Neural progenitor cell (in vitro differentiated cells): ENCODE results near the gene NEDD4. TPM values are rescaled to one million over a fixed set of nuclear protein-coding genes. Genes with fewer than 3 reads are reported as not detected.
"Not testable (repeated sequence)": the region's sequence is repeated elsewhere in the genome, so short reads cannot be mapped to it uniquely, and the experiment has no call there.

ENCODE experiments used
- DNase-seq: peaks from one replicate; pipeline ENCODE4 v3.0.0-alpha.2; 2016; ENCODE audit warnings: low spot score
- H2AFZ ChIP-seq: fragments of 200-600 bp; sonication (generic); replicated peaks from 2 replicates; pipeline ENCODE4 v1.6.1; 2016; ENCODE audit warnings: antibody characterized with exemption
- H3F3A ChIP-seq: fragments of 200-600 bp; sonication (generic); 2 replicates; pipeline ENCODE4 v1.6.1; 2016; ENCODE audit warnings: antibody characterized with exemption, low read depth
- H3K27ac ChIP-seq: fragments of 200-600 bp; sonication (generic); 2 replicates; pipeline ENCODE4 v1.5.1; 2016; ENCODE audit warnings: mild to moderate bottlenecking
- H3K27me3 ChIP-seq: fragments of 200-600 bp; sonication (generic); 2 replicates; pipeline ENCODE4 v1.6.1; 2016; ENCODE audit warnings: mild to moderate bottlenecking, moderate library complexity
- H3K36me3 ChIP-seq: fragments of 200-600 bp; sonication (generic); 2 replicates; pipeline ENCODE4 v1.5.1; 2016
- H3K4me1 ChIP-seq: fragments of 200-600 bp; sonication (generic); 2 replicates; pipeline ENCODE4 v1.6.1; 2016; ENCODE audit warnings: mixed run types
- H3K4me2 ChIP-seq: fragments of 200-600 bp; sonication (generic); 2 replicates; pipeline ENCODE4 v1.6.1; 2016
- H3K4me3 ChIP-seq: fragments of 200-600 bp; sonication (generic); 2 replicates; pipeline ENCODE4 v1.5.1; 2016
- H3K79me2 ChIP-seq: fragments of 200-600 bp; sonication (generic); 2 replicates; pipeline ENCODE4 v1.6.1; 2016; ENCODE audit warnings: low read depth
- H3K9ac ChIP-seq: fragments of 200-600 bp; sonication (generic); 2 replicates; pipeline ENCODE4 v1.6.1; 2016
- H3K9me3 ChIP-seq: fragments of 200-600 bp; sonication (generic); 2 replicates; pipeline ENCODE4 v1.5.1; 2016; ENCODE audit warnings: low read depth
- H4K20me1 ChIP-seq: fragments of 200-600 bp; sonication (generic); 2 replicates; pipeline ENCODE4 v1.6.1; 2016; ENCODE audit warnings: low read depth
- H3K27ac Mint-ChIP-seq: 3 replicates; pipeline ENCODE4 v1.8.0; 2021; ENCODE audit warnings: mixed read lengths
- H3K27me3 Mint-ChIP-seq: 2 replicates; pipeline ENCODE4 v1.8.0; 2022; ENCODE audit warnings: low read depth, mild to moderate bottlenecking, inconsistent platforms, moderate library complexity, mixed read lengths; ENCODE audit not compliant: insufficient read depth
- H3K36me3 Mint-ChIP-seq: 3 replicates; pipeline ENCODE4 v1.8.0; 2021; ENCODE audit warnings: mixed read lengths
- H3K4me1 Mint-ChIP-seq: 3 replicates; pipeline ENCODE4 v1.8.0; 2021; ENCODE audit warnings: mixed read lengths
- H3K4me3 Mint-ChIP-seq: 3 replicates; pipeline ENCODE4 v1.8.0; 2021; ENCODE audit warnings: mild to moderate bottlenecking, moderate library complexity, mixed read lengths
- H3K9me3 Mint-ChIP-seq: 3 replicates; pipeline ENCODE4 v1.8.0; 2020; ENCODE audit warnings: mixed read lengths
- EZH2 ChIP-seq: fragments of 200-600 bp; sonication (generic); IDR thresholded peaks from 2 replicates; pipeline ENCODE4 v1.6.1; 2017; ENCODE audit warnings: antibody characterized with exemption, mild to moderate bottlenecking, moderate library complexity
- EZH2phosphoT487 ChIP-seq: fragments of 200-600 bp; sonication (generic); IDR thresholded peaks from 2 replicates; pipeline ENCODE4 v1.6.1; 2017; ENCODE audit warnings: antibody characterized with exemption
- total RNA-seq: library from RNA; depleted of rRNA; stranded (reverse); fragments of >200 nt; gene quantifications from 2 replicates; pipeline ENCODE4 v1.2.3, GENCODE V29; 2015; ENCODE audit warnings: low replicate concordance
- TF ChIP-seq, protein P1 (sequence below): fragments of 200-600 bp; sonication (generic); IDR thresholded peaks from 2 replicates; pipeline ENCODE4 v1.5.1; 2017; ENCODE audit warnings: antibody characterized with exemption, mild to moderate bottlenecking

NEDD4 gene
- total RNA-seq, 1 donor from 2014 or later = 36.7 TPM

DNA sequence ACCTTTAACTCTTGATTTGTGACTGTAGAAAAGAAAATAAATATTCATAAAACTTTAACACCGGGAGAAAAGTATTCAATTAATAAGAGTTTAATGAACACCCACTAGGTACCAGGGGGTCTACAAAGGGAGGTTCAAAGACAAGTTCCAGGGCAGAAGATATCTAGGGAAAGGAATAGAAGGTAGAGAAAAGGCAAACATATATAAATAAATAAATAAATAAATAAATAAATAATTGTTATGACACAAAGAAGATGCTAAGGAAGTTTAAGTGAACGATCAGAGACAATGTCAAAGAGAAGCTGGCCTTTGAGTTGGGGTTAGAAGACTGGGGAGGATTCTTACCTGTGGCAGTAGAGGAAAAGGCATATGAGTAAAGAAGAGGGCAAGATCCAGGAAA is 123.8 kb downstream of the NEDD4 start:
- Histone ChIP-seq H3K4me1 (peaks cover 35% of the 10 kb centered on the region), H3K36me3 (no peaks in the 10 kb centered on the region), H3K9me3 (no peaks in the 10 kb centered on the region), H3K4me3 (no peak overlapping the region), H3K9ac (no peak overlapping the region), H3F3A (peaks cover 16% of the 10 kb centered on the region), H3K4me2 (no peak overlapping the region), H3K79me2 (no peaks in the 10 kb centered on the region), H2AFZ (no peak overlapping the region), H4K20me1 (peaks cover 5% of the 10 kb centered on the region), H3K27ac (no peak overlapping the region), H3K27me3 (no peaks in the 10 kb centered on the region)
- no peaks in the 10 kb centered on the region for H3K27me3 Mint-ChIP-seq
- no peak overlapping the region for H3K4me3 Mint-ChIP-seq
- peaks cover 25% of the 10 kb centered on the region for H3K4me1 Mint-ChIP-seq
- DNase-seq = no peak
- H3K36me3 Mint-ChIP-seq = no peaks in the 10 kb centered on the region
- no peaks in the 10 kb centered on the region for H3K9me3 Mint-ChIP-seq
- TF ChIP-seq, protein P1, sequence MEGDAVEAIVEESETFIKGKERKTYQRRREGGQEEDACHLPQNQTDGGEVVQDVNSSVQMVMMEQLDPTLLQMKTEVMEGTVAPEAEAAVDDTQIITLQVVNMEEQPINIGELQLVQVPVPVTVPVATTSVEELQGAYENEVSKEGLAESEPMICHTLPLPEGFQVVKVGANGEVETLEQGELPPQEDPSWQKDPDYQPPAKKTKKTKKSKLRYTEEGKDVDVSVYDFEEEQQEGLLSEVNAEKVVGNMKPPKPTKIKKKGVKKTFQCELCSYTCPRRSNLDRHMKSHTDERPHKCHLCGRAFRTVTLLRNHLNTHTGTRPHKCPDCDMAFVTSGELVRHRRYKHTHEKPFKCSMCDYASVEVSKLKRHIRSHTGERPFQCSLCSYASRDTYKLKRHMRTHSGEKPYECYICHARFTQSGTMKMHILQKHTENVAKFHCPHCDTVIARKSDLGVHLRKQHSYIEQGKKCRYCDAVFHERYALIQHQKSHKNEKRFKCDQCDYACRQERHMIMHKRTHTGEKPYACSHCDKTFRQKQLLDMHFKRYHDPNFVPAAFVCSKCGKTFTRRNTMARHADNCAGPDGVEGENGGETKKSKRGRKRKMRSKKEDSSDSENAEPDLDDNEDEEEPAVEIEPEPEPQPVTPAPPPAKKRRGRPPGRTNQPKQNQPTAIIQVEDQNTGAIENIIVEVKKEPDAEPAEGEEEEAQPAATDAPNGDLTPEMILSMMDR = no peak
- TF ChIP-seq EZH2phosphoT487 = no peak
- TF ChIP-seq EZH2 = no peak
- no peak overlapping the region for H3K27ac Mint-ChIP-seq

DNA sequence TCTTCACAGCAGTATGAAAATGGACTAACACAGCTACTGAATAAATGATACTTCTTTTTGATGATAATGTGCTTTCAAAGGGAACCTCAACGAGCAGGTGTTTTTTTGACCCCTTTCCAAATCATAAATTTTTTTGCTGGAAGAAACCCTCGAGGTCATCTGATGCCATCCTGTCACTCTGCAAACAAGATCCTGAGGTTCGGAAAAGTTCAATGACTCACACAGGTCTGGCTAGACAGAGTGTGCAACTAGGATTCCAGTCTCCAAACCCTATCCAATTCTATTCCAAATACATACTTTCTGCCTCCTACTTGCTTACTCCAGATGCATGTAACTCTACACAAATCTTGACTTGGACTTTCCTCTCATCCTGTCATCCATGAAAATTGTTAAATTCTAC is 124.7 kb downstream of the NEDD4 start:
- Histone ChIP-seq H4K20me1 (peaks cover 5% of the 10 kb centered on the region), H3K27ac (no peak overlapping the region), H3K36me3 (no peaks in the 10 kb centered on the region), H3K4me2 (no peak overlapping the region), H2AFZ (no peak overlapping the region), H3K79me2 (no peaks in the 10 kb centered on the region), H3K9ac (no peak overlapping the region), H3K9me3 (no peaks in the 10 kb centered on the region), H3K4me1 (peaks cover 35% of the 10 kb centered on the region), H3K4me3 (no peak overlapping the region), H3K27me3 (no peaks in the 10 kb centered on the region), H3F3A (peaks cover 16% of the 10 kb centered on the region)
- no peak overlapping the region for H3K4me3 Mint-ChIP-seq
- H3K9me3 Mint-ChIP-seq = no peaks in the 10 kb centered on the region
- H3K27me3 Mint-ChIP-seq = no peaks in the 10 kb centered on the region
- H3K4me1 Mint-ChIP-seq = peaks cover 25% of the 10 kb centered on the region
- H3K36me3 Mint-ChIP-seq = no peaks in the 10 kb centered on the region
- DNase-seq = no peak
- H3K27ac Mint-ChIP-seq = no peak overlapping the region
- TF ChIP-seq EZH2phosphoT487 = no peak
- no peak for TF ChIP-seq EZH2
- TF ChIP-seq, protein P1 = no peak

DNA sequence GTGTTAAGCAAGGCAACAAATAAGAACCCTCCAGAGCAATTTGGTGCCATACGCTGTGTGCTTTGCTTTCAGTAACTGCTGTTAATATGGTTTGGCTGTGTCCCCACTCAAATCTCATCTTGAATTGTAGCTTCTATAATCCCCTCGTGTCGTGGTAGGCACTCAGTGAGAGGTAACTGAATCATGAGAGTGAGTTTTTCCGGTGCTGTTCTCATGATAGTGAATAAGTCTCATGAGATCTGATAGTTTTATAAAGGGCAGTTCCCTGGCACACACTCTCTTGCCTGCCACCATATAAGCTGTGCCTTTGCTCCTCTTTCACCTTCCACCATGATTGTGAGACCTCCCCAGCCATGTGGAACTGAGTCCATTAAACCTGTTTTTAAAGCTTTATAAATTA is 125.1 kb downstream of the NEDD4 start:
- DNase-seq, H4K20me1 ChIP-seq, H3K79me2 ChIP-seq, H2AFZ ChIP-seq, H3K27ac Mint-ChIP-seq, H3K4me3 ChIP-seq, H3K9me3 ChIP-seq, H3K27me3 ChIP-seq, H3K9me3 Mint-ChIP-seq, H3K27me3 Mint-ChIP-seq, H3K36me3 ChIP-seq, H3K9ac ChIP-seq, H3K36me3 Mint-ChIP-seq, H3K4me2 ChIP-seq, H3K27ac ChIP-seq, H3K4me3 Mint-ChIP-seq: not testable (repeated sequence)
- H3K4me1 ChIP-seq = peaks cover 32% of the 10 kb centered on the region
- peaks cover 16% of the 10 kb centered on the region for H3F3A ChIP-seq
- peaks cover 23% of the 10 kb centered on the region for H3K4me1 Mint-ChIP-seq

DNA sequence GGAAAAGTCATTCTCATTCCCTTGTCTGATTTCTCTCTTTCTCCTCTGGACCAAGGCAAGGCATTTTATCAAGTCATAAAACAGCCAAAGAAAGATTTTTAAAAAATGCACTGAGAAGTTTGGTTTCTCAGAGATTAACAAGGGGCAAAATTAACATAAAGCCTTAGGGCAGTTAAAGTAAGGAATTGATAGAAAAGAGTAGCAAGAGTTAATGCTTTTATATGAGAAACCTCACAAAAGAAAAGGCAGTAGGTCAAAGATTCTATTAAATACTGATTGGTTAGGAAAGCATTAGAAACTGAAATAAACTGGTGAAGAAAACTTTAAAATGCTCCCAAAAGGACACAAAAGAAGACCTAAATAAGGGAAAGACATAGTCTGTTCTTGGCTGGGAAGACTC is 129.5 kb downstream of the NEDD4 start:
- Mint-ChIP-seq H3K36me3 (peaks cover 3% of the 10 kb centered on the region), H3K4me1 (no peaks in the 10 kb centered on the region), H3K27ac (no peak overlapping the region), H3K4me3 (no peak overlapping the region), H3K9me3 (no peaks in the 10 kb centered on the region), H3K27me3 (no peaks in the 10 kb centered on the region)
- DNase-seq = no peak
- H3K27me3 ChIP-seq = no peaks in the 10 kb centered on the region
- no peak for TF ChIP-seq EZH2phosphoT487
- no peak for TF ChIP-seq EZH2
- TF ChIP-seq, protein P1 = no peak
- H3K9ac ChIP-seq = no peak overlapping the region
- H3K4me1 ChIP-seq = no peaks in the 10 kb centered on the region
- H3K36me3 ChIP-seq = no peaks in the 10 kb centered on the region
- H3F3A ChIP-seq = no peaks in the 10 kb centered on the region
- no peaks in the 10 kb centered on the region for H4K20me1 ChIP-seq
- no peak overlapping the region for H3K27ac ChIP-seq
- no peak overlapping the region for H3K4me3 ChIP-seq
- no peaks in the 10 kb centered on the region for H3K79me2 ChIP-seq
- no peak overlapping the region for H2AFZ ChIP-seq
- no peaks in the 10 kb centered on the region for H3K9me3 ChIP-seq
- H3K4me2 ChIP-seq = no peak overlapping the region
